ENCODE results near the gene C6orf47. TPM values are rescaled to one million over a fixed set of nuclear protein-coding genes. Genes with fewer than 3 reads are reported as not detected.

C6orf47 gene
- total and polyA plus RNA-seq, 2 of the 13 experiments (the other 11 are each of a cell fraction or from before 2014, with no cell fraction given): 1.7 to 18.1 TPM

DNA sequence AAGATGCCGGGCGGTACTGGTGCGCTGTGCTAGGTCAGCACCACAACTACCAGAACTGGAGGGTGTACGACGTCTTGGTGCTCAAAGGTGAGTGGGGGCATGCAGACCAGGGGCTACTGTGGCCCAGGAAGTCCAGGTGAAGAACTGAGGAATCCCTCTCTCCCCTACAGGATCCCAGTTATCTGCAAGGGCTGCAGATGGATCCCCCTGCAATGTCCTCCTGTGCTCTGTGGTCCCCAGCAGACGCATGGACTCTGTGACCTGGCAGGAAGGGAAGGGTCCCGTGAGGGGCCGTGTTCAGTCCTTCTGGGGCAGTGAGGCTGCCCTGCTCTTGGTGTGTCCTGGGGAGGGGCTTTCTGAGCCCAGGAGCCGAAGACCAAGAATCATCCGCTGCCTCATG lies 47.1 kb upstream of the C6orf47 start:
- no TSS peak for BruUV-seq (replicated peaks)
- peaks cover 8 to 35% of the 10 kb centered on the region in 2 experiments; a peak in 3 of 5 replicates for H3K27me3 ChIP-seq (ENCODE audit: control insufficient read depth in 1 of 2, insufficient read depth in 2 of 2, low read length in 2 of 2)
- ATAC-seq (no peak), DNase-seq (ENCODE audit: low spot score) (no peak), FAIRE-seq (no peak)
- H3K9ac ChIP-seq (ENCODE audit: insufficient read depth, low read depth, low read length): no peak overlapping the region
- no peak overlapping the region for H3K4me2 ChIP-seq (ENCODE audit: low read depth, low read length)
- in situ Hi-C loops (cut with HindIII; ENCODE audit: extremely low pct_ligation_motif_present, low pct_unique_long_range_greater_than_20kb) (no loop called here), intact Hi-C loops (cut with micrococcal nuclease; ENCODE audit: unreplicated experiment) (no loop called here)
- no peak overlapping the region for H3K4me3 ChIP-seq (replicated peaks in 1 of 3; ENCODE audit: insufficient read depth in 1 of 3, low read depth in 2 of 3, low read length in 3 of 3)
- H4K20me1 ChIP-seq (ENCODE audit: insufficient read depth, low read length): no peaks in the 10 kb centered on the region
- 53% methylated on average over 10 of the region's 10 CpGs for WGBS (ENCODE audit: low lambda C conversion rate)
- H3K36me3 ChIP-seq (replicated peaks in 1 of 2; ENCODE audit: control insufficient read depth in 1 of 2, insufficient read depth in 2 of 2, low read length in 2 of 2): no peaks in the 10 kb centered on the region
- H3K79me2 ChIP-seq (ENCODE audit: insufficient read depth, low read length): peaks cover 3% of the 10 kb centered on the region
- no peak overlapping the region for H3K27ac ChIP-seq (ENCODE audit: extremely low read length, insufficient read depth, low read length)
- POLR2A ChIA-PET: interaction anchor here (1.2 kb wide), 1 partner anchor 238 kb away, joined by 3 read pairs; the partner anchor contains the start of gene CFB
- CTCF ChIA-PET (ENCODE audit: low intra/inter-chr PET ratio, low total read pairs): no interaction called here
- no peak for TF ChIP-seq ERF (CRISPR knock-in tag; IDR thresholded peaks at IDR 0.05)
- TF ChIP-seq, protein P1, sequence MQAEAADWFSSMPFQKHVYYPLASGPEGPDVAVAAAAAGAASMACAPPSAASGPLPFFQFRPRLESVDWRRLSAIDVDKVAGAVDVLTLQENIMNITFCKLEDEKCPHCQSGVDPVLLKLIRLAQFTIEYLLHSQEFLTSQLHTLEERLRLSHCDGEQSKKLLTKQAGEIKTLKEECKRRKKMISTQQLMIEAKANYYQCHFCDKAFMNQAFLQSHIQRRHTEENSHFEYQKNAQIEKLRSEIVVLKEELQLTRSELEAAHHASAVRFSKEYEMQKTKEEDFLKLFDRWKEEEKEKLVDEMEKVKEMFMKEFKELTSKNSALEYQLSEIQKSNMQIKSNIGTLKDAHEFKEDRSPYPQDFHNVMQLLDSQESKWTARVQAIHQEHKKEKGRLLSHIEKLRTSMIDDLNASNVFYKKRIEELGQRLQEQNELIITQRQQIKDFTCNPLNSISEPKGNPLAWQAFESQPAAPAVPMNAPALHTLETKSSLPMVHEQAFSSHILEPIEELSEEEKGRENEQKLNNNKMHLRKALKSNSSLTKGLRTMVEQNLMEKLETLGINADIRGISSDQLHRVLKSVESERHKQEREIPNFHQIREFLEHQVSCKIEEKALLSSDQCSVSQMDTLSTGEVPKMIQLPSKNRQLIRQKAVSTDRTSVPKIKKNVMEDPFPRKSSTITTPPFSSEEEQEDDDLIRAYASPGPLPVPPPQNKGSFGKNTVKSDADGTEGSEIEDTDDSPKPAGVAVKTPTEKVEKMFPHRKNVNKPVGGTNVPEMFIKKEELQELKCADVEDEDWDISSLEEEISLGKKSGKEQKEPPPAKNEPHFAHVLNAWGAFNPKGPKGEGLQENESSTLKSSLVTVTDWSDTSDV (CRISPR knock-in tag; IDR thresholded peaks at IDR 0.05): 0 out of 2 replicates have a peak, but pooled peaks have one; percentile 70
- no peak overlapping the region for H2AFZ ChIP-seq (ENCODE audit: low read length)
- H3K9me3 ChIP-seq (ENCODE audit: low read length): no peaks in the 10 kb centered on the region
- peaks cover 16% of the 10 kb centered on the region for H3K4me1 ChIP-seq (ENCODE audit: insufficient read depth, low read length)

GRCh38 chr6:31706599-31706998 lies 46.0 kb upstream of the C6orf47 start, which contains the start of gene LY6G6F:
Gene LY6G6F, plus strand, starts transcription at chr6:31706866. Its CDS starts 41 bp downstream, at chr6:31706907.
- 20% methylated on average over 3 of the region's 3 CpGs for WGBS (ENCODE audit: low lambda C conversion rate)
- peaks cover 25% of the 10 kb centered on the region for H3K4me1 ChIP-seq (ENCODE audit: insufficient read depth, low read length)
- intact Hi-C loops (cut with micrococcal nuclease; ENCODE audit: unreplicated experiment): no loop called here
- no peaks in the 10 kb centered on the region; a peak in 1 of 5 replicates for H3K36me3 ChIP-seq (replicated peaks in 1 of 2; ENCODE audit: control insufficient read depth in 1 of 2, insufficient read depth in 2 of 2, low read length in 2 of 2)
- no peak for ATAC-seq
- no TSS peak for BruUV-seq (replicated peaks)
- peaks cover 14% of the 10 kb centered on the region for H3K79me2 ChIP-seq (ENCODE audit: insufficient read depth, low read length)
- no peak within 1 kb of the TSS for H3K9ac ChIP-seq (ENCODE audit: insufficient read depth, low read depth, low read length)
- TF ChIP-seq, protein P2, sequence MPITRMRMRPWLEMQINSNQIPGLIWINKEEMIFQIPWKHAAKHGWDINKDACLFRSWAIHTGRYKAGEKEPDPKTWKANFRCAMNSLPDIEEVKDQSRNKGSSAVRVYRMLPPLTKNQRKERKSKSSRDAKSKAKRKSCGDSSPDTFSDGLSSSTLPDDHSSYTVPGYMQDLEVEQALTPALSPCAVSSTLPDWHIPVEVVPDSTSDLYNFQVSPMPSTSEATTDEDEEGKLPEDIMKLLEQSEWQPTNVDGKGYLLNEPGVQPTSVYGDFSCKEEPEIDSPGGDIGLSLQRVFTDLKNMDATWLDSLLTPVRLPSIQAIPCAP (CRISPR knock-in tag; IDR thresholded peaks at IDR 0.05; ENCODE audit: low read depth): no peak
- TF ChIP-seq ZSCAN21 (CRISPR knock-in tag; IDR thresholded peaks at IDR 0.05; ENCODE audit: borderline replicate concordance) (no peak), ZNF724P (CRISPR knock-in tag; IDR thresholded peaks at IDR 0.05; ENCODE audit: borderline replicate concordance) (no peak), SP4 (CRISPR knock-in tag; IDR thresholded peaks at IDR 0.05) (no peak), ZNF577 (CRISPR knock-in tag; IDR thresholded peaks at IDR 0.05; ENCODE audit: borderline replicate concordance, low read depth) (no peak), MAZ (IDR thresholded peaks at IDR 0.05; ENCODE audit: borderline replicate concordance, low read depth, low read length) (no peak), MAZ (CRISPR knock-in tag; IDR thresholded peaks at IDR 0.05; ENCODE audit: low read depth) (no peak)
- H3K9me3 ChIP-seq (ENCODE audit: low read length): no peaks in the 10 kb centered on the region
- in situ Hi-C loops (cut with HindIII; ENCODE audit: extremely low pct_ligation_motif_present, low pct_unique_long_range_greater_than_20kb): no loop called here
- H3K4me2 ChIP-seq (ENCODE audit: low read depth, low read length): no peak within 1 kb of the TSS; the same call in 1 of the 2 replicates
- no peaks in the 10 kb centered on the region for H4K20me1 ChIP-seq (ENCODE audit: insufficient read depth, low read length)
- no peak within 1 kb of the TSS for H2AFZ ChIP-seq (ENCODE audit: low read length)
- POLR2A ChIA-PET: interaction anchor here (0.7 to 1.1 kb wide), 2 partner anchors 30 to 957 kb away, joined by 3 to 5 read pairs; partner anchors contain the start of gene CLIC1
- H3K27ac ChIP-seq (ENCODE audit: extremely low read length, insufficient read depth, low read length): no peak within 1 kb of the TSS
- FAIRE-seq: no peak
- CTCF ChIA-PET (ENCODE audit: low intra/inter-chr PET ratio, low total read pairs): no interaction called here
- no peak for DNase-seq (ENCODE audit: low spot score)
- no peak within 1 kb of the TSS for H3K4me3 ChIP-seq (replicated peaks in 1 of 3; ENCODE audit: insufficient read depth in 1 of 3, low read depth in 2 of 3, low read length in 3 of 3)
- peaks cover 3 to 25% of the 10 kb centered on the region in 2 experiments; a peak in 3 of 5 replicates for H3K27me3 ChIP-seq (ENCODE audit: control insufficient read depth in 1 of 2, insufficient read depth in 2 of 2, low read length in 2 of 2)

All from HepG2 (cell line).